Stimulated activated effector memory CD8-positive, alpha-beta T cell treated with anti-CD3 and anti-CD28 coated beads, Interleukin-12 subunit alpha, Interleukin-12 subunit beta, amount 100 ng/mL, for 72 hours (primary cell): ENCODE measurements around the gene SIRT5.

Source experiments
- ATAC-seq: fragments of 150-1000 bp; cut with Tn5 transposase; 2 replicates; pipeline ENCODE4 v1.10.0; 2021
- DNase-seq, 2 donors: peaks; one replicate each; pipeline ENCODE4 v3.0.0; 2021 to 2022; ENCODE audit warnings: low spot score in 2 of 2
- H3K27ac Mint-ChIP-seq: one replicate; pipeline ENCODE4 v1.8.0; 2022; ENCODE audit warnings: mild to moderate bottlenecking, mixed read lengths
- H3K36me3 Mint-ChIP-seq: one replicate; pipeline ENCODE4 v1.8.0; 2022; ENCODE audit warnings: mild to moderate bottlenecking, mixed read lengths
- H3K4me1 Mint-ChIP-seq: one replicate; pipeline ENCODE4 v1.8.0; 2022; ENCODE audit warnings: mixed read lengths
- H3K4me3 Mint-ChIP-seq: one replicate; pipeline ENCODE4 v1.8.0; 2022; ENCODE audit warnings: mild to moderate bottlenecking, mixed read lengths
- H3K9me3 Mint-ChIP-seq: one replicate; pipeline ENCODE4 v1.8.0; 2022; ENCODE audit warnings: mixed read lengths

Gene SIRT5

GRCh38 chr6:13662651-13663334 lies 88.4 kb downstream of the SIRT5 start:
- Mint-ChIP-seq H3K4me3 (peak overlapping the region; percentile 36), H3K27ac (peak overlapping the region; percentile 69), H3K9me3 (no peaks in the 10 kb centered on the region), H3K4me1 (peaks cover 86% of the 10 kb centered on the region), H3K36me3 (peaks cover 6% of the 10 kb centered on the region)
- ATAC-seq = no peak
- no peak for DNase-seq

GRCh38 chr6:13663986-13664385 lies 89.6 kb downstream of the SIRT5 start:
- Mint-ChIP-seq H3K9me3 (no peaks in the 10 kb centered on the region), H3K4me3 (peak overlapping the region; percentile 36), H3K4me1 (peaks cover 98% of the 10 kb centered on the region), H3K27ac (no peak overlapping the region), H3K36me3 (peaks cover 6% of the 10 kb centered on the region)
- DNase-seq (no peak), ATAC-seq (no peak)
